HepG2 (cell line): ENCODE measurements around the gene DNLZ.

Experiments used
- BRCA1 ChIP-seq: sonication (generic); formaldehyde crosslinking; IDR thresholded peaks from 2 replicates; pipeline ENCODE4 v1.4.0; 2020; ENCODE audit warnings: missing genetic modification reagents
- FOXK2 ChIP-seq: fragments of 450-650 bp; IDR thresholded peaks from 2 replicates; pipeline ENCODE4 v1.6.1; 2016
- HDAC1 ChIP-seq: sonication (generic); formaldehyde crosslinking; IDR thresholded peaks from 2 replicates; pipeline ENCODE4 v1.5.1; 2020; ENCODE audit warnings: mild to moderate bottlenecking, missing genetic modification reagents
- NFKB2 ChIP-seq: sonication (generic); formaldehyde crosslinking; IDR thresholded peaks from 2 replicates; pipeline ENCODE4 v1.4.0; 2020; ENCODE audit warnings: missing genetic modification reagents, borderline replicate concordance
- SRF ChIP-seq: IDR thresholded peaks from 2 replicates; pipeline ENCODE4 v1.6.1; 2011; ENCODE audit warnings: mild to moderate bottlenecking, low read depth, low read length, moderate library complexity

DNA sequence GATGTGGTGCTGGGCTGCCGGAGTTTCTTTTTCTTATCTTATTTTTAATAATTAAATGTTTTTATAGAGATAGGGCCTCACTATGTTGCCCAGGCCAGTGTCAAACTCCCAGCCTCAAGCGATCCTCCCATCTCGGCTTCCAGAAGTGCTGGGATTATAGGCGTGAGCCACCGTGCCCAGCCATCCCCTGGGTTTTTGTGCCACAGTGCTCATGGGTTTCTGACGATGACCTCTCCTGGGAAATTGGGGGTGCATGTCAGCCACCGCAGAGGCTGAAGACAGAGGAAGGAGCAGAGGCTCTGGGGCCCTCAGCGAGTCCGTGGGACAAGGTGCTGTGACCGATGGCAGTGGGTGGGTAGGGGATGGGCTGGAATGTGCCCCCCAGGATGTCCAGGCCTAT lies 21.8 kb downstream of the DNLZ start:
- TF ChIP-seq SRF (no peak), BRCA1 (CRISPR knock-in tag) (no peak), HDAC1 (CRISPR knock-in tag) (no peak), NFKB2 (CRISPR knock-in tag) (no peak), FOXK2 (no peak)
